NCI-H2227 (cell line): ENCODE measurements around the gene LBX2.
"Not testable (repeated sequence)": the region's sequence is repeated elsewhere in the genome, so short reads cannot be mapped to it uniquely, and the experiment has no call there.

Experiments
- DNase-seq: peaks from one replicate; lab custom pipeline; 2025; ENCODE audit not compliant: unreplicated experiment; lab: John Stamatoyannopoulos, UW

The LBX2 gene

GRCh38 chr2:74486141-74486540, 13.3 kb downstream of the LBX2 start:
- DNase-seq, result no peak

- not testable (repeated sequence) for DNase-seq
Observed at GRCh38 chr2:74483675-74484164, 15.7 kb downstream of the LBX2 start.

GRCh38 chr2:74482801-74483674, 16.4 kb downstream of the LBX2 start, which contains the start of the genes CCDC142 and TTC31:
Gene CCDC142 (minus strand): TSS chr2:74482998. CDS start chr2:74482837, 161 bp downstream.
Gene TTC31 (plus strand): TSS chr2:74483081. CDS start chr2:74483096, 15 bp downstream.
- DNase-seq, result peak; percentile 95

GRCh38 chr2:74481961-74482800, 17.2 kb downstream of the LBX2 start:
- DNase-seq, result peak; percentile 85

GRCh38 chr2:74481431-74481830, 18.0 kb downstream of the LBX2 start:
- no peak for DNase-seq

GRCh38 chr2:74474899-74475298, 24.5 kb downstream of the LBX2 start:
- DNase-seq, result no peak

GRCh38 chr2:74474481-74474880, 24.9 kb downstream of the LBX2 start:
- DNase-seq, result no peak

- no peak for DNase-seq
Observed at GRCh38 chr2:74472945-74473258, 26.5 kb downstream of the LBX2 start.

GRCh38 chr2:74472086-74472944, 27.1 kb downstream of the LBX2 start, which contains the start of gene MRPL53:
Gene MRPL53 (minus strand): TSS chr2:74472680. CDS start chr2:74472660, 20 bp downstream.
- DNase-seq, result peak; percentile 97

GRCh38 chr2:74471332-74472065, 27.9 kb downstream of the LBX2 start:
- no peak for DNase-seq

GRCh38 chr2:74470742-74471141, 28.7 kb downstream of the LBX2 start:
- DNase-seq, result not testable (repeated sequence)

GRCh38 chr2:74464406-74464805, 35.0 kb downstream of the LBX2 start:
- DNase-seq, result no peak

GRCh38 chr2:74462786-74463105, 36.7 kb downstream of the LBX2 start:
- no peak for DNase-seq

GRCh38 chr2:74462054-74462785, 37.2 kb downstream of the LBX2 start:
- DNase-seq, result no peak

- DNase-seq, result no peak
Observed at GRCh38 chr2:74461187-74462053, 38.0 kb downstream of the LBX2 start.

- not testable (repeated sequence) for DNase-seq
Observed at GRCh38 chr2:74460187-74460586, 39.2 kb downstream of the LBX2 start.

- not testable (repeated sequence) for DNase-seq
Observed at GRCh38 chr2:74459503-74460118, 39.8 kb downstream of the LBX2 start.

- peak; percentile 43 for DNase-seq
Observed at GRCh38 chr2:74458938-74459363, 40.5 kb downstream of the LBX2 start.
